Fibroblast of lung (primary cell): ENCODE data around the gene SLC25A1.

ENCODE experiments used
- CTCF ChIP-seq, 2 donors: IDR thresholded peaks in 1 of 2; conservative IDR thresholded peaks in 1 of 2; 1 replicate in 1 of 2; 2 replicates in 1 of 2; pipeline ENCODE4 v1.5.1; 2011 to 2012; ENCODE audit warnings: low read length in 2 of 2, control low read depth in 1 of 2, inconsistent platforms in 1 of 2, low read depth in 1 of 2, mild to moderate bottlenecking in 1 of 2
- EZH2 ChIP-seq: IDR thresholded peaks from 2 replicates; pipeline ENCODE4 v1.5.1; 2012; ENCODE audit warnings: low read length, control low read depth, mild to moderate bottlenecking; ENCODE audit errors: missing control alignments

- no peak for TF ChIP-seq CTCF (conservative IDR thresholded peaks at IDR 0.05 in 1 of 2, IDR thresholded peaks at IDR 0.05 in 1 of 2; ENCODE audit: low read depth in 1 of 2, low read length in 2 of 2)
- no peak for TF ChIP-seq EZH2
These were observed 49.4 kb downstream of the SLC25A1 start for GRCh38 chr22:19128946-19129727.
